DMS114 treated with DMSO at 0.1 percent for 48 hours (cell line): ENCODE results near the gene TNS3.

Experiments used
- DNase-seq: peaks from one replicate; lab custom pipeline; 2025; ENCODE audit not compliant: unreplicated experiment; lab: John Stamatoyannopoulos, UW

Gene TNS3

DNA sequence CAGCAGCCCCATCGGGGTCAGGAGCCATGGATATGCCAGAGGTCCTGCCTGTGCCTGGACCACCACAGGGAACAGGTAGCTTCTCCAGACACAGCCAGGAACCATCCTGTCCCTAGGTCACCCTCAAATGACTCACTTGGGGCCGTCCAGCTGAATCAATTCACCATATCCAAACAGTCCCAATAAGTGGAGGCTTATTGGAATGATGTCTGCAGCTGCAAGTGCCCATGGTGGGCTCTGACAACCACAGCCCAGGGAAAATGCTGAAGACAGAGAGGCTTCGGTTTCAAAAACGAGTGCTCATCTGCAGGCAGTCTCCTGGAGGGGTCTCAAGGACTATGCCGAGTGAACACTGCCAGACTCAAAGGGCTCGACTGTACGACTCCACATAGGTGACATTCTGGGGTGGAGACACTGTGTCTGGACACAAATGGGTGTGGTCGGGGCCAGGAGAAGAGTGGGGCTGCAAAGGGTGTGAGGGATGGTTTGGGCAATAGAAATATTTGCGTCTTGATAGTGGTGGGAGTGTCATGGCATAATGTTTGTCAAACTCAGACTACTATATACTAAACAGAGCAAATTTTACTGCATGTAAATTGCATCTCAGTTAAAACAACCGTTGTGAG lies 204.8 kb downstream of the TNS3 start:
- DNase-seq: no peak

DNA sequence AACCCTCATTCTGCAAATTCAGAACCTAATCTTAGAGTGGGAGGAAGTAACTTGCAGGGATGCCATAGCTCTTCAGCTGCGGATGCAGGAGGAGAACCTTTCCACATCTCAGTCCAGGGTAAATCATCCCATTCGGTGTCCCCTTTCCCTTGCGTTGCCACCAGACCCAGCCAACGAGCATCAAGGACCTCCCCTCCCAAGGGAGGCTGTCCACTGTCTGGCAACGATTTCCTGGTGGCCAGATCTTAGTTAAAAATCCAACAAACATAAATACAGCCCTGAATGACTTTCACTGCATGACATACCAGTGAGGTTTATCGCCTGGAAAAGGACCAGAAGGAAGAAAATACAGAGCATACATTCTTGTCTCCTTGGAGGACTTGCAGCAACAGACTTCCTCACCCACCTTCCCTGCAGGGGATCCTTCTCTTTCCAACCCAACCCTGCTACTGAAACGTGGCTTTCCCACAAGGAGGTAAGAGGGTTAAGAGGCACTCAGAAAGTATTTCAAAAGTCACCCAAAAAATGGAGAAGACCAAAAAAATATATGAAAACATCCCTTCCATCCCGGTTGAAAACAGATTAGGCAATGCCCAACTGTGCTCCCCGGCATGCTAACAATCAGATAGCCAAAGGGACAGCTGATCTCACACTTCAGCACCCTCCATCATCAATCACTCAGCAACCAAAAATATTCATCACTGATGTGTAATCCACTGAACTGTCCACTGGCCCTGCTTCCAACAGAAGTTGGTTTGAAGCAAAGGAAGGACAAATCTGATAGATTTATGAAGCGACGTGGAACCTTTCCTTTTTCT lies 206.6 kb downstream of the TNS3 start:
- DNase-seq: no peak

DNA sequence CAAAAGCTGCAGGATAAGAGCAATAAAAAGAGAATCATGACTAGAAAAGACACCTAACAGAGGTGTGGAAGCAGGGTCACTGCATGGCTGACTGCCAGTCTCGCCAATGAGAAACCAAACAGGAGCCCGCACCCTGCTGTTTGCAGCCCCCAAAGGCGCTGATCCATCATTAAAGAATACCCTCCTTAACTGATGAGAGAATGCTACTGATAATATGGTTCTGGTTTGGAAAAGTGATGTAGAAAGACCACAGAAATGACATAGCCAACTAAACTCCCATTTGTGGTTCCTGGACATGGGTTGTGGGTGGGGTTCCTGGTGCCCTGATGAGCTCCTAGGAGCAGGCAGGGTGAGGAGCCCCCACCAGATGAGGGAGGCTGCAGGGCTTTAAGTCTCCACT lies 207.4 kb downstream of the TNS3 start:
- DNase-seq: no peak

GRCh38 chr7:47373871-47374451 lies 207.9 kb downstream of the TNS3 start:
- DNase-seq: no peak

GRCh38 chr7:47371733-47372368 lies 210.1 kb downstream of the TNS3 start:
- no peak for DNase-seq

DNA sequence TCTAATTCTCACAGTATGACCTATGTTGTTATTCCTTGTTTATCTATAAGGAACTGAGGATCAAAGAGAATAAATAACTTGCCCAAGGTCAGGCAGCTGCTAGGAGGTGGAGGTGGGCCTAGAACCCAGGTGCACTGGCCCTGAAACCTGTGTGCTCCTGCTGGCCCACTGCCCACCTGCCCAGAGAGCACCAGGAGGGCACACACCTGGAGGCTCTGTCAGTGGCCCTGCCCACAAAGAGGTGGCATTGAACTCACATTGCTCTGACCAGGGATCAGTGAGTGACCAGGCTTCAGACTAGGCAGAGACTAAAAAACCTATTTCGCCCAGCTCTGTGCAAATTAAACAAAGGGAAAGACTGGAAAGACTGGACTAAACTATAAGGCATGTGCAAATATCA lies 210.6 kb downstream of the TNS3 start:
- DNase-seq: no peak

GRCh38 chr7:47370461-47371042 lies 211.4 kb downstream of the TNS3 start:
- no peak for DNase-seq

GRCh38 chr7:47369736-47370135 lies 212.2 kb downstream of the TNS3 start:
- no peak for DNase-seq

DNA sequence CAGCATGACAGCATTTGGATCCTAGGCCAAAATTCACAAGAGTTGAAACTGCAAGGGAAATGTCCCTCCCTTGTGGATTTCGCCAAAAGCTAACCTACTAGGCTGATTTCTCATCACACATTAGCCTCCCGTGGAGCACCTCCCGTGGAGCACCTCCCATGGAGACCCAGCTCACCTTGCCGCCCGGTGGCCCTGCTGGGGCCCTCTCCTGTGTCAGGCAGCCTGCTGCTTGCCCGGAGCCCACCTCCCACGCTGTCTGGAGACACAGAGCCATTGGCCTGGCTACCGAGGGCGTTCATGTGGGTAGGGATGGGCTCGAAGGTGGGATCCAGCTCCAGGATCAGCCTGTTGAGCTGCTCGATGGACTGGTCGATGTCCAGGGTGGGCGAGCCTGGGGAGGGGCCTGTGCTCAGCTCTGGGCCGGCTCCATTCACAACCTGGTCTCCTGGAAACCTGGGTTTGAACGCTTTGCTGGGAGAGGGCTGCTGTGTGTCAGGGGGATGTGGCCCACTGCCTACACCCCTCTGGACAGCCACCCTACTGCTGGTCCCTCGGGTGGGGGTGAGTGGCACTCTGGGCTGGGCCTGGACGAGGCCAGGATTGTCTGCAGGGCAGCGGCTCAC lies 213.6 kb downstream of the TNS3 start:
- no peak for DNase-seq

- DNase-seq: no peak
Observed at GRCh38 chr7:47367369-47367768, 214.5 kb downstream of the TNS3 start.

GRCh38 chr7:47366960-47367359 lies 215.0 kb downstream of the TNS3 start:
- no peak for DNase-seq

GRCh38 chr7:47366211-47366610 lies 215.7 kb downstream of the TNS3 start:
- no peak for DNase-seq

GRCh38 chr7:47362984-47363383 lies 218.9 kb downstream of the TNS3 start:
- no peak for DNase-seq

DNA sequence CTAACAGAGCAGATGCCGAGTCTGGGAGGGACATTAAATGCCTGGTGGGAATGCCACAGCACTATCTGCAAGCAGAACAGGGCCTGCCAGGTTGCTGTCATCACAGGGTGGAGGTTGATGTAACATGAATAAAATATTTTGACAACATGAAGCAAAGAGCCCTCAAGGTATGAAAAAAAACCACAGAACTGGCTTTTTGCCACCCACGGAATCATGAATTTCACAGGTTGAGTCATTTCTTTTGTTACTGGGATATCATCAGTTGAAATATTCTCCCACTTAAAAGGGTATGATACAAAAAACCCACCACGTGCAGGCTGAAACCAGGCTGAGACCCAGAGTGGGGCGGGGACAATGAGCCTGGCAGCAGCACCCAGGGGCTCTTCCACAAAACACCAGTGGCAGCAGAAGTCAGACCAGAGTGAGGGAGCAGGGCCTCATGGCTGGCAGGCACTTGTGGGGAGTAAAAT lies 220.1 kb downstream of the TNS3 start:
- DNase-seq: no peak

DNA sequence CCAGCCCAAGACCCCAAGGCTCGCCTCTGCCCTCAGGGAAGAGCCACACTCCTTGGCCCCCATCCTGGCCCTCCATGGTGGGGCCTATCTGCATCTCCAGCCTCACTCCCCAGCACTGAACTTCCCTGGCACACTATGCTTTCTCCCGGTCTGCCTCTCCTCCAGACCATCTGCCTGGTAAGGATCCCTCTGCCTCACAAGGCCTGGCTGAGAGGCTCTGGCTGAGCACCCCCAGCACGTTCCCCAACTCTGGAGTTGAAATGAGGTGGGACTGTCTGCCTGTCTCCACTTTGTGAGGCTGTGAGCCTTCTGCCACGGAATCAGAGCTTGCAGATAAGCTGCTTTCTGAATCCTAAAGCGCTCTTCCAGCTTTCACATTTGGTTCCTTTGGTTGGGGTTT lies 220.7 kb downstream of the TNS3 start:
- DNase-seq: no peak

DNA sequence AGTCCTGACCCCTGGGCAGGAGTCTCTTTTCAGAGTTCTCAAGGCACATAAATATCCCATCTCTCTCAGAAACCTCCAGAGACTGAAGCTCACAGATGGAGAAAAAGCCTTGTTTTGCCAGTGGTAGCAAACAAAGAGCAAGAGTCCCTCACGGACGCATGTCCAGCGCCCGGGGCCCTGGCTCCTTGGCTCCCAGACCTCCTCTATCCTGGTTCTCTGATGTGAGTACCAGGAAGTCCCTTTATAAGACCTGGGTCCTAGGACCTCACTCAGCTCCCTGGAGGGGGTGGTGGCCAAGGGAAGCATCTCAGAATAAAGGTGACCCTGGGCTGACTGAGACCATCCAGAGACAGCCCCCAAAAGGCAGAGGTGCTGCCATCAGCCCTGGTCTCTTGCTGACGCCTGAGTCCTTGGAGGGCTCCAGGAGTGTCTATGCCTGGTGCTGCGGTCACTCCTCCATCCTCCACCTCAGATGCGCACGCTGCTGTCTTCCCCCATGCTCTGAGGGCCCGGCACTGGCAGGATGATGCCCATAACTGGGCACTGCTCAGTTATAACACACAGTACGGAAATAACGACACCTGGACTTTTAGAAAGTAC lies 221.5 kb downstream of the TNS3 start:
- no peak for DNase-seq

GRCh38 chr7:47358944-47359588 lies 222.8 kb downstream of the TNS3 start:
- DNase-seq: no peak

GRCh38 chr7:47358357-47358756 lies 223.6 kb downstream of the TNS3 start:
- no peak for DNase-seq

- DNase-seq: no peak
Observed at GRCh38 chr7:47357863-47358262, 224.0 kb downstream of the TNS3 start.

- no peak for DNase-seq
Observed at GRCh38 chr7:47357361-47357760, 224.6 kb downstream of the TNS3 start.
